Measurements from ENCODE around the gene UBAC2. TPM values are rescaled to one million over a fixed set of nuclear protein-coding genes. Genes with fewer than 3 reads are reported as not detected.
"Not testable (repeated sequence)": the region's sequence is repeated elsewhere in the genome, so short reads cannot be mapped to it uniquely, and the experiment has no call there.

The UBAC2 gene
- total RNA-seq, 1 experiment from 2014 or later = 103 TPM

DNA sequence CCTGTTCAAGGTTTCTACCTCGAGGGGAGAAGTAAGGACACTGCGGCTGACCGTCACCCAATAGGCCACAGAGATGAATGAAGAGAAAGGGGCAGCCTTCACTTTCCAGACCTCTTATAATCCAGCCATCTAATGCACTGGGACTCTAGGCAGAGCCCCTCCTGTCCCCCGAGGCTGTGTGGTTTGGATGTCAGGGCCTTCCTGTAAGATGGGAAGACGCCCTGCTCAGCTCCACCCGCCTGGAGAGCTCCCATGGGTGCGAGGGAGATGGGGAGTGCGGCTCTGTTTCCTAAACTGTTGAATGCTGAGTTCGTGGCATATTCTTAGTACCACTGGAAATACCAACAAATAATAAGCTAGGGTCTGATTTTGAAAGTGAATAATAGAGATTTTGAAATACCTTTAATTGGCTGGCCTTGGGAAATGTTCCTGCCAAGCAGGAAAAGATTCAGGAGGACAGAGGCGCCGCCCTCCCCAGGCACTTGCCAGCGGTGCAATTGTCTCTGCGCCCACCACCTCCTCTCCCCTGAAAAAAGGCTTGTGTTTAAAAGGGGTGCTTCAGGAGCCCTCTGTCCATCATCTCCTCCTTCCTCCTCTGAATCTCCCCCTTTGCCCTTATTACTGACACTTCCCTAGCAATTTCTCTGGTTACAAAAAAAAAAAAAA lies 191.9 kb downstream of the UBAC2 start:
- Histone ChIP-seq H3K27me3 (replicated peaks; ENCODE audit: control insufficient read depth, insufficient read depth, low read length) (no peaks in the 10 kb centered on the region), H3K4me1 (no peaks in the 10 kb centered on the region), H3K9me3 (no peaks in the 10 kb centered on the region), H3K36me3 (ENCODE audit: control insufficient read depth, insufficient read depth, low read length) (no peaks in the 10 kb centered on the region), H3K4me3 (ENCODE audit: low read depth, low read length) (no peak overlapping the region)
- BruUV-seq (replicated peaks) = no TSS peak
- peaks cover 8% of the 10 kb centered on the region for H3K36me3 Mint-ChIP-seq (ENCODE audit: insufficient read depth, unreplicated experiment)
- intact Hi-C loops (cut with micrococcal nuclease; ENCODE audit: unreplicated experiment) = no loop called here
- no peak overlapping the region for H3K4me3 Mint-ChIP-seq (ENCODE audit: unreplicated experiment)
- ChIA-PET CTCF (no interaction called here), POLR2A (no interaction called here)
- H3K27me3 Mint-ChIP-seq (ENCODE audit: insufficient read depth, unreplicated experiment) = no peaks in the 10 kb centered on the region
- no peaks in the 10 kb centered on the region for H3K4me1 Mint-ChIP-seq (ENCODE audit: low read depth, unreplicated experiment)
- no peak overlapping the region for H3K27ac Mint-ChIP-seq (ENCODE audit: unreplicated experiment)
- TF ChIP-seq CTCF (IDR thresholded peaks at IDR 0.05; ENCODE audit: insufficient read depth in 1 of 2, low read depth in 1 of 2, low read length in 1 of 2, severe bottlenecking in 1 of 2, unreplicated experiment in 1 of 2) = no peak
- no peaks in the 10 kb centered on the region for H3K9me3 Mint-ChIP-seq (ENCODE audit: unreplicated experiment)
- peak in 1 of 2 experiments; percentile 21 for DNase-seq

GRCh38 chr13:99393391-99393790 lies 192.7 kb downstream of the UBAC2 start:
- CTCF ChIA-PET; POLR2A ChIA-PET; intact Hi-C loops (cut with micrococcal nuclease; ENCODE audit: unreplicated experiment); H3K4me3 ChIP-seq (ENCODE audit: low read depth, low read length); BruUV-seq (replicated peaks); H3K9me3 ChIP-seq; H3K27me3 Mint-ChIP-seq (ENCODE audit: insufficient read depth, unreplicated experiment); H3K36me3 ChIP-seq (ENCODE audit: control insufficient read depth, insufficient read depth, low read length); H3K4me1 ChIP-seq; H3K27ac Mint-ChIP-seq (ENCODE audit: unreplicated experiment); H3K9me3 Mint-ChIP-seq (ENCODE audit: unreplicated experiment); H3K27me3 ChIP-seq (replicated peaks; ENCODE audit: control insufficient read depth, insufficient read depth, low read length); H3K4me3 Mint-ChIP-seq (ENCODE audit: unreplicated experiment); H3K4me1 Mint-ChIP-seq (ENCODE audit: low read depth, unreplicated experiment); H3K36me3 Mint-ChIP-seq (ENCODE audit: insufficient read depth, unreplicated experiment): not testable (repeated sequence)
- peak in 1 of 2 experiments; percentile 14 for DNase-seq

- no TSS peak for BruUV-seq (replicated peaks)
- TF ChIP-seq CTCF (IDR thresholded peaks at IDR 0.05; ENCODE audit: insufficient read depth in 1 of 2, low read depth in 1 of 2, low read length in 1 of 2, severe bottlenecking in 1 of 2, unreplicated experiment in 1 of 2) = no peak
Measured at GRCh38 chr13:99393791-99394735, 193.4 kb downstream of the UBAC2 start.

More at GRCh38 chr13:99393791-99394735, 193.4 kb downstream of the UBAC2 start:
- H3K36me3 ChIP-seq (ENCODE audit: control insufficient read depth, insufficient read depth, low read length) = no peaks in the 10 kb centered on the region
- ChIA-PET CTCF (no interaction called here), POLR2A (no interaction called here)
- peak in 1 of 2 experiments; percentile 28 for DNase-seq
- Mint-ChIP-seq H3K27ac (ENCODE audit: unreplicated experiment) (no peak overlapping the region), H3K36me3 (ENCODE audit: insufficient read depth, unreplicated experiment) (no peaks in the 10 kb centered on the region), H3K4me3 (ENCODE audit: unreplicated experiment) (no peak overlapping the region), H3K4me1 (ENCODE audit: low read depth, unreplicated experiment) (no peaks in the 10 kb centered on the region), H3K9me3 (ENCODE audit: unreplicated experiment) (no peaks in the 10 kb centered on the region), H3K27me3 (ENCODE audit: insufficient read depth, unreplicated experiment) (no peaks in the 10 kb centered on the region)
- no peaks in the 10 kb centered on the region for H3K4me1 ChIP-seq
- H3K4me3 ChIP-seq (ENCODE audit: low read depth, low read length) = no peak overlapping the region
- H3K9me3 ChIP-seq = no peaks in the 10 kb centered on the region
- no peaks in the 10 kb centered on the region for H3K27me3 ChIP-seq (replicated peaks; ENCODE audit: control insufficient read depth, insufficient read depth, low read length)
- intact Hi-C loops (cut with micrococcal nuclease; ENCODE audit: unreplicated experiment) = no loop called here
